ENCODE results near the gene TBC1D22B. TPM values are rescaled to one million over a fixed set of nuclear protein-coding genes. Genes with fewer than 3 reads are reported as not detected.

TBC1D22B gene
- total and polyA plus RNA-seq, 9 of the 15 experiments (the other 6 are each of a cell fraction or from before 2014, with no cell fraction given) = 4.8 to 24.2 (median 13.5) TPM

DNA sequence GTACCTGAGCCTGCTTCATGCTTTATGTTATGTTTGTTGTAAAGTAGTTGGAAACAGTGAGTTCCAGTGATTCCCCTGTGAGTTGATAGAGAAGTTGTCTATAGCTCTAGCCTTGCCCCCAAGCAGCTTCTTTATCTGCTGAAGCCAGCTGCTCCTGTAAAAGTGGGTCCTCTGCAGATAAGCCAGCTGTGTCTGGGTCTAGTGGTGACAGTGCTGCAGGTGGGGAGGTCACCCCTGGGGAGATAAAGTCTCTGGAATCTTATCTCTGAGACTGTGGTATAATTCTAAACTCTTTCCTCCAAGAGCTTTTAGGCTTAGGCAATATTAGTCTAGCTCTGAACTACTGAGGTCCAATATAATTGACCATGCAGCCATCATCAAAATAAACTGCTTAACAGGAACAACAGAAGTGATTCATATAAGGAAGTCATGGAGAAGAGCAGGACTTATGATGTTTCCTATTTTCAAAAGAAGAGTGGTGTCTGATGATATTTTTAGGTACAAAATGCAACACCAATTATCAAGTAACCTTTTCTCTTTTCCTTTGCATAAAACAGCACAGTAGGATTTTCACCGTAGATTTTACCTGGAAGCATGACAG lies 44.6 kb downstream of the TBC1D22B start:
- FAIRE-seq (peak; percentile 97), ATAC-seq (peak; percentile 95), DNase-seq (ENCODE audit: extremely low read depth in 1 of 4, low spot score in 3 of 4) (peak; percentile 94 to 98 (median 96))
- Histone ChIP-seq H3K9ac (ENCODE audit: insufficient read depth in 1 of 2, low read depth in 2 of 2, low read length in 2 of 2) (no peak overlapping the region), H3K27ac (ENCODE audit: extremely low read depth, low read depth, low read length) (no peak overlapping the region), H4K20me1 (replicated peaks; ENCODE audit: control insufficient read depth, insufficient read depth, low read length) (peaks cover 6% of the 10 kb centered on the region), H3K4me3 (no peak overlapping the region), H3K4me1 (replicated peaks in 1 of 2; ENCODE audit: control insufficient read depth in 2 of 2, insufficient read depth in 2 of 2, low read length in 2 of 2) (peaks cover 20 to 30% of the 10 kb centered on the region in 2 experiments), H2AFZ (ENCODE audit: low read depth, low read length) (no peak overlapping the region), H3K36me3 (ENCODE audit: control insufficient read depth, insufficient read depth, low read length) (peaks cover 64% of the 10 kb centered on the region), H3K27me3 (ENCODE audit: control insufficient read depth in 2 of 2, insufficient read depth in 2 of 2, low read length in 2 of 2) (no peaks in the 10 kb centered on the region), H3K9me3 (replicated peaks; ENCODE audit: control insufficient read depth, insufficient read depth, low read depth, low read length) (no peaks in the 10 kb centered on the region), H3K4me2 (ENCODE audit: insufficient read depth, low read length) (peak overlapping the region; percentile 12; the same call in 1 of the 2 replicates), H3K79me2 (ENCODE audit: control insufficient read depth, insufficient read depth, low read length) (no peaks in the 10 kb centered on the region), H3K9me1 (ENCODE audit: control insufficient read depth, insufficient read depth, low read length) (no peaks in the 10 kb centered on the region)
- ChIA-PET POLR2A (interaction anchor here (0.8 to 2.0 kb wide), 11 partner anchors 9 to 131 kb away, joined by 3 to 25 read pairs (median 3); partner anchors contain the start of genes CMTR1, TBC1D22B and TMEM217), CTCF (ENCODE audit: low intra/inter-chr PET ratio) (interaction anchor here (0.6 kb wide), 1 partner anchor 138 kb away, joined by 3 read pairs; no protein-coding TSS in a partner anchor)
- intact Hi-C loops (cut with micrococcal nuclease) (loop anchor here (1.0 to 10.0 kb wide), 3 partner anchors 12 to 537 kb away; no protein-coding TSS in a partner anchor), in situ Hi-C loops (cut with MboI) (no loop called here)
- no TSS peak for BruUV-seq (replicated peaks)
- 13% methylated on average over 1 of the region's 1 CpG for WGBS (ENCODE audit: insufficient coverage, low coverage, missing lambda C conversion rate)
- TF ChIP-seq ZBED1 (IDR thresholded peaks at IDR 0.05) (peak; percentile 97), RBM34 (IDR thresholded peaks at IDR 0.05; ENCODE audit: borderline replicate concordance, insufficient read depth, low read length) (no peak), MITF (IDR thresholded peaks at IDR 0.05) (peak; percentile 81; the same call in 1 of the 2 replicates), PCBP2 (IDR thresholded peaks at IDR 0.05; ENCODE audit: low read depth, low read length, poor library complexity, severe bottlenecking) (no peak), KDM4B (IDR thresholded peaks at IDR 0.05; ENCODE audit: borderline replicate concordance in 2 of 2, low read depth in 1 of 2) (peak in 1 of 2 experiments; percentile 52; a peak in 1 of 4 replicates), ZNF316 (IDR thresholded peaks at IDR 0.05) (peak; percentile 67), TEAD1 (CRISPR knock-in tag; IDR thresholded peaks at IDR 0.05) (peak; percentile 91 to 99), NR3C1 (CRISPR knock-in tag; IDR thresholded peaks at IDR 0.05) (no peak), HMBOX1 (IDR thresholded peaks at IDR 0.05) (peak; percentile 79), ILF3 (IDR thresholded peaks at IDR 0.05; ENCODE audit: borderline replicate concordance) (peak; percentile 96), PHB (CRISPR knock-in tag; IDR thresholded peaks at IDR 0.05) (no peak), ZBTB5 (IDR thresholded peaks at IDR 0.05) (no peak), NFXL1 (CRISPR knock-in tag; IDR thresholded peaks at IDR 0.05) (0 out of 2 replicates have a peak, but pooled peaks have one; percentile 26), FOXA1 (IDR thresholded peaks at IDR 0.05; ENCODE audit: borderline replicate concordance) (no peak), THAP7 (CRISPR knock-in tag; IDR thresholded peaks at IDR 0.05) (no peak), SIN3B (IDR thresholded peaks at IDR 0.05; ENCODE audit: low read depth) (no peak)
- TF ChIP-seq, protein P1, sequence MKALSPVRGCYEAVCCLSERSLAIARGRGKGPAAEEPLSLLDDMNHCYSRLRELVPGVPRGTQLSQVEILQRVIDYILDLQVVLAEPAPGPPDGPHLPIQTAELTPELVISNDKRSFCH (CRISPR knock-in tag; IDR thresholded peaks at IDR 0.05) = no peak
- TF ChIP-seq, protein P1 (tag; IDR thresholded peaks at IDR 0.05) = peak; percentile 96
